GM18511 (cell line): ENCODE data around the gene B4GALT4.
"Not testable (repeated sequence)": the region's sequence is repeated elsewhere in the genome, so short reads cannot be mapped to it uniquely, and the experiment has no call there.

Experiments used
- ATAC-seq: cut with Tn5 transposase; IDR thresholded peaks from one replicate; pipeline ENCODE4 v1.9.1; 2021; ENCODE audit warnings: mild to moderate bottlenecking, moderate library complexity; ENCODE audit not compliant: unreplicated experiment

B4GALT4 gene, protein sequence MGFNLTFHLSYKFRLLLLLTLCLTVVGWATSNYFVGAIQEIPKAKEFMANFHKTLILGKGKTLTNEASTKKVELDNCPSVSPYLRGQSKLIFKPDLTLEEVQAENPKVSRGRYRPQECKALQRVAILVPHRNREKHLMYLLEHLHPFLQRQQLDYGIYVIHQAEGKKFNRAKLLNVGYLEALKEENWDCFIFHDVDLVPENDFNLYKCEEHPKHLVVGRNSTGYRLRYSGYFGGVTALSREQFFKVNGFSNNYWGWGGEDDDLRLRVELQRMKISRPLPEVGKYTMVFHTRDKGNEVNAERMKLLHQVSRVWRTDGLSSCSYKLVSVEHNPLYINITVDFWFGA

DNA sequence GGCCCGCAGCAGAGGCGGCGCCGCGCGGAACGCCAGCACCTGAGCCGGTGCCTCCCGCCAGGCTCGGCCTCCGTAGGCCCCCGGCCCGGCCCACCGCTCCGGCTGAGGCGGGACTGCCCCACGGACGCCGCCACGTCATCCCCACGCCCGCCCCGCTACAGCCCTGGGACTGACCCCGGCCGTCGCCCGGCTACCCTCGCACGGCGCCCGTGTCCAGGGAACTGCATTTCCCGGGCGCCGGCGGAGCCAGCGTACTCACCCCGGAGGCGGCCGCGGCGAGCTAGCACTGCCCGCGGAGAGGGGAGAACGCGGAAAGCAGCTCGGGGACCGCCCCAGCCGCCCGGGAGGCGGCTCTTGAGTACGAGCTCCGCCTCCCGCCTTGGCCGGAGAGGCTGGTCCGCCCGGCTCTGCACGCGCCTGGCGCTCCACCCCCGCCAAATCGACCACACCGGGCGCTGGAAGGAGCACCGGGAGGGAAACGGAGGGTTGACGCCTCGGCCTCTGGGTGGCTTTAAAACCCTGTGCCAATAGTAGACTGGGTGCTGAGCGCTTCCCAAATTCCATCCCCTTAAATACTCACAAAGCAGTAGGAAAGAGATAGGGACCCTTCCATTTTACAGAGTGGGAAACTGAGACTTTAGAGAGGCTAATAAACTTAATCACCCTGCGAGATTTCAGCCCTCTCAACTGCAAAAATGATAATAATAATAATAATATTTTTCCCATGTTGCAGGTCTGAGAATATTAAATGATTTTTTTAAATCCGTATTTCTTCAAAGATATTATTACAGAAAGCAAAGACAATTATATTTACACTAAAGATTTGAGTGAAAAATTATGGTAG lies at the start of gene B4GALT4:
Gene B4GALT4 (minus strand): TSS at position 288 of the 844 bp plus-strand sequence. CDS start 10,779 bp downstream, outside the sequence.
- ATAC-seq = peak; percentile 87

DNA sequence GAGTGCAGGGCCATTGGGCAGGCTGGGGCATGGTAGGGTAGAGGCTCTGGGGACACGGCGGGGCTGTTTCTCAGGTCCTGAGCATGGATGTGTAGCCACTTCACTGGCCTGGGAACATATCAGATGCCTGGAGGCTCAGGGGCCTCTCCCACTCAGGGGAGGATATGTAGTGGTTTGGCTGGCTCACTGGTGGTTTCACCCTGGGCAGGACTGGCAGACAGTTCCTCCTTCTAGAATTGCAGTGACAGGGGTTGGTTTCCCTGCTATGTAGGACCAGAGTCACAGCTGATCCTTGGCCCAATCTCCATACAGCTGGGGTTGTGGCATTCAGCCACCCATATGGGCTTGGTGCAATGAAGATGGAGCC lies 48.7 kb upstream of the B4GALT4 start:
- no peak for ATAC-seq

DNA sequence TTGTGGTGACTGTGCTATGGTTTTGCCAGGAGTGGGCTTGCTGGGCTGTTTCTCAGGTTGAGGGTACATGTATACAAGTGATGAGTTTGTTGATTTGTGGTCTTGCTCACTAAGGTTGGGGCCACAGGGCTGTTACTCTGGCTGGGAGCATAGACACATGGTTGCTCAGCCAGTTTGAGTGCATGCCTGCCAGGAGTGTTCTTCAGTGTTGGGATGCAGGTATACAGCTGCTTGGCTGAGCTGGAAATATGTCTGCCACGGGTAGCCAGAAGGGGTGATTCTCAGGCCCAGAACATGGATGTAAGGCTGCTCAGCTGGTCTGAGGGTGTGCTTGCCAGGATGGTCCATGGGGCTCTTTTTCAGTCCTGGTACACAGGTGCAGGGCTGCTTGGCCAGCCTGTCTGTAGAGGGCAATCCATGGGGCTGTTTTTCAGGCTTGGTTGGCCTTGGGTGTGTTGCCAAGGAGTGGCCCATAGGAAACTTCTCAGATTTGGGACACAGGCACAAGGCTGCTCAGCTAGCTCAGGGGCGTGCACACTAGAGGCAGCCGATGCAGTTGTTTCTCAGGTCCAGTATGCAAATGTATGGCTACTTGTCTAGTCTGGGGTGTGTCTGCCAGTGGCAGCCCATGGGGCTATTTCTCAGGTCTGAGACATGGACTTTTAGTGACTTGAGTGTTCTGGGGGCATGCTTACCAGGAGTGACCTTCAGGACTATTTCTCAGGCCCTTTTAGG lies 48.2 kb upstream of the B4GALT4 start:
- ATAC-seq = no peak

DNA sequence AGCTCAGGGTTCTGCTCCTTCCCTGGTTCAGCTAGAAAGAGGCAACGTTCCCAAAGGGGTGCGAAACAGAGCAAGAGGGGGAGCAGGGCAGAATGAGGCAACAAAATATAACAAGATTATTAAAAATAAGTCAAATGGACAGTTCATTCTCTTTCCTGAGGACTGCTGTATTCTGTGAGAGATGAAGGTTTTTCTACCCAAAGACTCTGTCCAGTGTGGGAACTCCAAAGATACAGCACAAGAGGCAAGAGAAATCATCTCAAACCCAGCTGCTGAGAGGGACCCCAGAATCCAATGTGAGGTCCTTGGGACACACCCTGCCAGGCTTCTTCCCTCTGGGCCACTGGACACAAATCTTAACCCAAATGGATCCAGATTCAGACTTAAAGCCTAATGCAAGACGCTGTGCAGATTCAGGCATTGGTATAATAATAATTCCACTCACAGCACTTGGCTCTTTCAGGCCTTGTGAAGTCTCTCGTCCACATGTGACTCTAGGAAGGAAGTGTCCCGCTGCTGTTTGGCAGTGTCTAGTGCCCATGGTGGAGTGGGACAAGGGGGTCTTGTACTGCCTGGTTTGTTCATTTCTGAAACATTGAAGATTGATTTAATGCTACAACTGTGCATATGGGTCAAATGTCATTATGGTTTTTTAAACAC lies 39.0 kb upstream of the B4GALT4 start:
- ATAC-seq = no peak

DNA sequence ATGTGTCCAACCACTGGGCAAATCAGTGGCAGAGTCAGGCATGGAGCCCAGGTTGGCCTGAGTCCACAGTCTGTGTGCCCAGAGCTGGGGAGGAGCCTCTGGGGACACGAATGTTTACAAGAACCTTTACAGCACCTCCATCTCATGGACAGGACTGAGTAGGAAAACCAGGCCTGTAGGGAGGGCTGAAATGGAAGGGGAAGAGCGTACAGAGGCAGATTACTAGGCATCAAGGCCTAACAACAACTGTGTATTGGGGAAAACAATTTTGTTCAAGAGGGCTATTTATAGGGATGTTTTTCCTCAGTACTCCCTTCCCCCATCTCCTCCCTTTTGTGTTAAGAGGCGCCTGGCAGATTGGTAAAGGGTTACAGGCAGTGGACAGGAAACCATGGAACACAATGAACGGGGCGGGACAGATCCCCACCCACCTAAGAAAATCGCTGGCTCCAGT lies 38.5 kb upstream of the B4GALT4 start:
- ATAC-seq = no peak

DNA sequence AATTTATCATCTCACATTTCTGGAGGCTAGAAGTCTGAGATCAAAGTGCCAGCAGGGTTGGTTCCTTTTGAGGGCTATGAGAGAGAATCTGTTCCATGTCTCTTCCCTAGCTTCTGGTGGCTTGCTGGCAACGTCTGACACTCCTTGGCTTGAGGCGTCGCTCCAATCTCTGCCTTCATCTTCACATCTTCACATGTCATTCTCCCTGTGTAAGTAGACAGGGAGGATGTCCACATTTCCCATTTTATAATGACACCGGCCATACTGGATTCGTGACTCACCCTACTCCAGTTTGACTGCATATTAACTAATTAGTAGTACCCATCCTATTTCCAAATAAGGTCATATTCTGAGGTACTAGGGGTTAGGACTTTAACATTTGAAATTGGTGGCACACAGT lies 36.0 kb upstream of the B4GALT4 start:
- no peak for ATAC-seq

DNA sequence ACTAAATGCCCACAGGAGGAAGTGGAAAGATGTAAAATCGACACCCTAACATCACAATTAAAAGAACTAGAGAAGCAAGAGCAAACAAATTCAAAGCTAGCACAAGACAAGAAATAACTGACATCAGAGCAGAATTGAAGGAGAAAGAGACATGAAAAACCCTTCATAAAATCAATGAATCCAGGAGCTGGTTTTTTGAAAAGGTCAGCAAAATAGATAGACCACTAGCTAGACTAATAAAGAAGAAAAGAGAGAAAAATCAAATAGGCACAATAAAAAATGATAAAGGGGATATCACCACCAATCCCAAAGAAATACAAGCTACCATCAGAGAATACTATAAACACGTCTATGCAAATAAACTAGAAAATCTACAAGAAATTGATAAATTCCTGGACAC lies 29.5 kb upstream of the B4GALT4 start:
- not testable (repeated sequence) for ATAC-seq

DNA sequence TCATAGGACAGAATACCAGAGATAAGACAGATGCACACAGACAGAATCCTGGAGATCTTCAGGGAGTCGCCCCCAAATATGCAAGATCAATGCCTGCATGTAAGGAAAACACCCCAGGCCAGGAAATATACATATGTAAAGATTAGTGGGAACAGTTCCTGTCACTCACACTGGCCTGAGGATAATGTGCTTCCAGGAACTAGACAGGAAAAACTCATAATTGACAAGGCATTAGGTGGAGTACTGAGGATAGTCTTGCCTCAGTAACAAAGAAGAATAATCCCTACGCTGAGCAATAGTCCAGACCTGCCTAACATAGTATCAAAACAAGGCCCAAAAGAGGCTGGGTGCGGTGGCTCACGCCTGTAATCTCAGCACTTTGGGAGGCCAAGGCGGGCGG lies 20.4 kb upstream of the B4GALT4 start:
- no peak for ATAC-seq

DNA sequence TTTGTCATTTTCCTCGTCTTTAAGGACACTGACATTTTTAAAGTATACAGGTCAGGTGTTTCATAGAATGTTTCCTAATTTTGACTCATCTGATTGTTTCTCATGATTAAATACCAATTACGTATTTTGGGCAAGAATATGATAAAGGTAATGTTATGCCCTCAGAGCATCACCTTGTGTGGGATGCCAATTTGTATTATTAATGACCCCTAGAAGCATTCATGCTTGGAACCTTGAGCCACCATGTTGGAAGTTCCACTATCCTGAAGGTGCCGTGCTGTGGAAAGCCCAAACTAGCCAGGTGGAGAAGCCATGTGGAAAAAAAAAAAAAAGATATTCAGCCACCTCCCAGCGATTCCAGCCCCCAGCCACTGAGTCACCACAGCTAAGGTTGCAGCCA lies 19.1 kb upstream of the B4GALT4 start:
- ATAC-seq = no peak

DNA sequence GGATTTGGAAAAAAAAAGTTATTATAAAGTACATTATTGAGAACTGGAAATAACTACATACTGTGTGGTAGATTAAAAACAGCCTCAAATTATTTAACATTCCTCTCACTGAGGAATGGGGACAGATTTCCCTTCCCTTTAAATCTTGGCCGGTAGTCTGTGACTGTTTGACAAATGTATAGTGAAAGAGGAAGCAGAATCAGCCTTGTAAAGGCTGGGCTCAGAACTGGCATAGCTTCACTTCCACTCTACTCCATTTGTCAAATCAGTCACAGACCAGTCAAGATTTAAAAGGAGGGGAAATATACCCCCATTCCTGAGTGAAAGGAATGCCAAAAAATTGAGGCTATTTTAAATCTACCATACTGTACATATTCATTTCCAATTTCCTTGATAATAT lies 18.2 kb upstream of the B4GALT4 start:
- peak; percentile 91 for ATAC-seq

DNA sequence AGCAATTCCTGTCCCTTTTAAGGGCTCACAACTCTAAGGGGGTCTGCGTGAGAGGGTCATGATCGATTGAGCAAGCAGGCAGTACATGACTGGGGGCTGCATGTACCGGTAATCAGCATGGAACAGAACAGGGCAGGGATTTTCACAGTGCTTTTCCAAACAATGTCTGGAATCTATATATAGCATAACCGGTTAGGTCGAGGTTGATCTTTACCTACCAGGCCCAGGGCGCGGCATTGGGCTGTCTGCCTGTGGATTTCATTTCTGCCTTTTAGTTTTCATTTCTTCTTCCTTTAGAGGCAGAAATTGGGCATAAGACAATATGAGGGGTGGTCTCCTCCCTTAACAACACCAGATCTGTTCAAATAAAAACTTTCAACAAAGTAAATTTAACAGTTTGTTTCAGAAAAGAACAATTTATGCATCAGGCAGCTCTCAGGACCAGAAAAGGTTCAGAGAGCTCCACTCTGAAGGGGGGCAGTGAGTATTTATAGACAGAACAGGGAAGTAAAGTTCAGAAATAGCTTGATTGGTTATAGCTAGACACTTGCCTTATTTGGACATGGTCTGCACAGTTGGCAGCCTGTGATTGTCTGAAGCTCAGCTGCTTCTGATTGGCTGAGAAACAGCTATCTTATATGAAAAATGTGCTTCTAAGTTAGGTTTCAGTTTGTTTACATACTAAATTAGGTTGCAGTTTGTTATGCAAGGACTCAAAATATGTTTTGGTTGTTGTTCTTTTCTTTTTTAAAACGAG lies 17.2 kb upstream of the B4GALT4 start:
- peak; percentile 68 for ATAC-seq

DNA sequence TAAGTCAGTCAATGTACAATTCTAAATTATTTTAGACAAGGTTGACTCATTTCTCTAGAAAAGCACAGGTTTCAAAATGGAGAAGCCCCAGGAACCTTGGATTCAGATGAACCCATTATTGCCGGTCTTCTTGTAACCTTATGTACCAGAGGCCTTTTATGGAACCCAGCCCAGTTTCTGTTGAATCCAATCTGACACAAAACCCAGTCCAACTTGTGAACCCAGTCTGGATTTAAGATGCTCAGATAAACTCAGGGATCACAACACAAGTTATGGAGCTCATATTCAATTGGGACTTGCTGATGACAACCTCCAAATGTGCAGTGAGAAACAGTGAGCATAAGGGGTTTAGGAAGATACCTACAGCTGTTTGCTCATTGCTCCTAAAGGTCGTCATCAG lies 16.4 kb upstream of the B4GALT4 start:
- no peak for ATAC-seq

DNA sequence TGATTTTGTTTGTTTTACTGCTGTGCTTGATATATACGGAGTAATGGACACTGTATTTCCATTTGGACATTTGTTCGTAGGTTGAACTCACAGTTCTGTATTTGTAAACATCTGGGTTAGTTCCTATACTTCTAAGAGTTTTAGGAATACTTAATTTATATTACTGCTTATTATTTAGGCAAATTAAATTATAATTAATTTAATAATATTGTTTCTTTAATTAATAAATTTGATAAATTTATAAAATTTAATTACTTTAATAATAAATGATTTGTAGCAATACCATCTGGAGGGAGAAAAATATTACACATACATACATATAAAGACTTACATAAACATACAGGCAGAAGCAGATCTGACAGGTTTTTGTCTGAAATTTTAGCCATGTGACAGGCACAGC lies 14.5 kb upstream of the B4GALT4 start:
- no peak for ATAC-seq

DNA sequence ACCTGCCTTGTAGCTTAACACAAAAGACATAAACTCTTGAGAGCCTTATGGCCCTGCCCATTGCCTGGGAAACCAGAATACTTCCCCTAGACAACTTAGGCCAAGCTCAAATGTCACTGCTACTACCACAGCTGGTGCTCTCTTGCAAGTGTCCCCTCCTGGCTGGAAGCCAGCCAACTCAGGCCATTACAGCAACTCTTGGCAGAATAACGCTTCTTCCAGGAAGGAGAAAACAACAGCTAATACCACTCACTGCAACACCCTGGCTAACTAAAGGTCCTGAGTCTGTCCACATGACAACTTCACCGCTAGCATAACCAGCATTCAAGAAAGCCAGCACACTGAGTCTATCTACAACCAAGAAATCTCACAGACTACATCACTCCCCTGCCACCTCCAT lies 5.1 kb upstream of the B4GALT4 start:
- ATAC-seq = no peak

DNA sequence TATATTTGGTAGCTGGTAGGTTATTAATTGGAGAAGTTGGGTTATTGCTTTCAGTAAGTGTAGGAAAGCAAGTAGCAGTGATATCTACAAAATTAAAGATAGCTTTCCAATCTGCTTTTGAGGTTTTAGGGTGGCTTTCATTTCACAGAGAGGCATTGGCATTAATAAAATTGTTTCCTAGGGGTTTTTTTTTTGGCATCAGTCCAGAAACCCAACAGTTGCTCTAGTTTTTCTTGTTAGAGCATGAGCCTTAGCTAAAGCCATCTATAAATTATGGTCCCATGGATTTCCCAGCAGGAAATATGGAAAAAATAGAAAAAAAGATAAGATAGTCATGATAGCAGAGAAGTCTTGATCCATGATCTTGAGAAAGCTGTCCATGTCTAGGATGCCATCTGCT lies 3.0 kb upstream of the B4GALT4 start:
- no peak for ATAC-seq

DNA sequence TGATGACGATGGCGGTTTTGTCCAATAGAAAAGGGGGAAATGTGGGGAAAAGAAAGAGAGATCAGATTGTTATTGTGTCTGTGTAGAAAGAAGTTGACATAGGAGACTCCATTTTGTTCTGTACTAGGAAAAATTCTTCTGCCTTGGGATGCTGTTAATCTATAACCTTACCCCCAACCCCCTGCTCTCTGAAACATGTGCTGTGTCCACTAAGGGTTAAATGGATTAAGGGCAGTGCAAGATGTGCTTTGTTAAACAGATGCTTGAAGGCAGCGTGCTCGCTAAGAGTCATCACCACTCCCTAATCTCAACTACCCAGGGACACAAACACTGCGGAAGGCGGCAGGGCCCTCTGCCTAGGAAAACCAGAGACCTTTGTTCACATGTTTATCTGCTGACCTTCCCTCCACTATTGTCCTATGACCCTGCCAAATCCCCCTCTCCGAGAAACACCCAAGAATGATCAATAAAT lies 2.4 kb upstream of the B4GALT4 start:
- ATAC-seq = not testable (repeated sequence)

DNA sequence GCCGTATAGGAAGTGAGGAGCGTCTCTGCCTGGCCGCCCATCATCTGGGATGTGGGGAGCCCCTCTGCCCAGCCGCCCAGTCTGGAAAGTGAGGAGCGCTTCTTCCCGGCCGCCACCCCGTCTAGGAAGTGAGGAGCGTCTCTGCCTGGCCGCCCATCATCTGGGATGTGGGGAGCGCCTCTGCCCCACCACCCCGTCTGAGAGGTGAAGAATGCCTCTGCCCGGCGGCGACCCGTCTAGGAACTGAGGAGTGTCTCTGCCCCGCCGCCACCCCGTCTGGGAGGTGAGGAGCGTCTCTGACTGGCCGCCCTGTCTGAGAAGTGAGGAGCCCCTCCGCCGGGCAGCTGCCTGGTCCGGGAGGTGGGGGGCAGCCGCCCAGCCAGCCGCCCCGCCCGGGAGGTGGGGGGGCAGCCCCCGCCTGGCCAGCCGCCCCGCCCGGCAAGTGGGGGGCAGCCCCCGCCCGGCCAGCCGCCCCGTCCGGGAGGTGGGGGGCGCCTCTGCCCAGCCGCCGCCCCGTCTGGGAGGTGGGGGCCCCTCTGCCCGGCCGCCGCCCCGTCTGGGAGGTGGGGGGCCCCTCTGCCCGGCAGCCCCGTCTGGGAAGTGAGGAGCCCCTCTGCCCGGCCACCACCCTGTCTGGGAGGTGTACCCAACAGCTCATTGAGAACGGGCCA lies 1.8 kb upstream of the B4GALT4 start:
- not testable (repeated sequence) for ATAC-seq

DNA sequence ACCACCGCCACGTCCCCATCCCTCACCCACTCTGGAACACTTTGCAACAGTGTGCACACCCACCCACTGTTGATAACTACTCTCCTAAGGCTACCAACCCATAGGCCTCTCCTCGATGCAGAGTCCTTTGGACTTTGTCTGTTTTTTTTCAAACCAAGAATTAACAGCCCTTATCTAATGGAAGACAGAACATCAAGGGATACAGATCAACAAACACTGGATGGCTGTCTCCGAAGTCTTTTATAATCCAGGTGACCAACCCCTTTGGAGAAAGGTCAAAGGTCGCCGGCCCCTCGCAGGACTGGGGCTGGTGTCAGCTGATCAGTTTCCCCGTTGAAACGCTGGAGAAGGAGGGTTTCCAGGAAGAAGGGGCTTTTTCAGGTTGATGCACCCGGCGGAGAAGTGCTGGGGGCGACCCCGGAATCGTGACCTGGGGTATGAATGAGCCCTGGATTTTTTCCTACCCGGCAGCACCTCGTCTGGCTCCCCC lies 532 bp downstream of the B4GALT4 start:
- peak; percentile 23 for ATAC-seq

DNA sequence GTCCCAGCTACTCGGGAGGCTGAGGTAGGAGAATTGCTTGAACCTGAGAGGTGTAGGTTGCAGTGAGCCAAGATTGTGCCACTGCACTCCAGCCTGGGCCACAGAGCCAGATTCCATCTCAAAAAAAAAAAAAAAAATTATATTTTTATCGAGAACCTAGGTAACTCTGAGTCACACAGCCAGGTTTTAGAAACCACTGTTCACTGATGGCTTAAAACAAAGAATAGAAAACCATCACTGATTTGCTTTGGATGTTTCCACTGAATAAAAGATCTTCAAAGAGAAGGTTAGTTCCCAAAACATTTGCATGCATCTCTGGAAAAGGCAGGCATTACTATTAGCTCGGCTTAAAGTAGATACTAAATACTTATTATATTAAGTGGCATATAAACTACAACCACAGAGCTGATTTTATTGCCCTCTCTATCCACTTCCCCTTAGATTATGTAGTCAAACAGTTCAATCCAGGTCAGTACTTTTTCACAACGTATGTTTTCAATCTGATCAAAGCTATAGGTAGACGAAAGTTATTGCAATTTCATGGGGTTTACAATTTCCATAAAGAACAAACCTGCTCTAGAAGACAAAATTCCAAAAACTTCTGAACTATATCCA lies 1.4 kb downstream of the B4GALT4 start:
- no peak for ATAC-seq
